Osteoblast (primary cell): ENCODE results near the gene PSMD4. TPM values are rescaled to one million over a fixed set of nuclear protein-coding genes. Genes with fewer than 3 reads are reported as not detected.

Experiments
- DNase-seq: peaks from one replicate; pipeline ENCODE4 v3.0.0; 2011; ENCODE audit warnings: low spot score, mixed read lengths; ENCODE audit not compliant: insufficient read length; ENCODE audit errors: missing footprints
- H2AFZ ChIP-seq: 2 replicates; pipeline ENCODE4 v1.6.0; 2011; ENCODE audit warnings: mild to moderate bottlenecking, low read length
- H3K27ac ChIP-seq: 2 replicates; pipeline ENCODE4 v1.5.1; 2011; ENCODE audit warnings: mild to moderate bottlenecking, low read depth, low read length, moderate library complexity
- H3K27me3 ChIP-seq: 2 replicates; pipeline ENCODE4 v1.6.0; 2012; ENCODE audit warnings: mild to moderate bottlenecking, control low read depth, inconsistent platforms, low read length, moderate library complexity; ENCODE audit not compliant: insufficient read depth
- H3K36me3 ChIP-seq: 2 replicates; pipeline ENCODE4 v1.5.1; 2011; ENCODE audit warnings: mild to moderate bottlenecking, low read length, control low read depth, moderate library complexity; ENCODE audit not compliant: insufficient read depth
- H3K4me1 ChIP-seq: 2 replicates; pipeline ENCODE4 v1.5.1; 2011; ENCODE audit warnings: mild to moderate bottlenecking, low read length, control low read depth, moderate library complexity; ENCODE audit not compliant: insufficient read depth
- H3K4me2 ChIP-seq: 2 replicates; pipeline ENCODE4 v1.6.0; 2011; ENCODE audit warnings: mild to moderate bottlenecking, low read length; ENCODE audit not compliant: insufficient read depth
- H3K4me3 ChIP-seq: fragments of 200-600 bp; sonication (generic); 3 replicates; pipeline ENCODE4 v1.5.1; 2012; ENCODE audit warnings: mild to moderate bottlenecking, low read length, inconsistent platforms; ENCODE audit not compliant: insufficient read depth
- H3K79me2 ChIP-seq: 2 replicates; pipeline ENCODE4 v1.6.0; 2012; ENCODE audit warnings: mild to moderate bottlenecking, low read length, control low read depth, inconsistent platforms; ENCODE audit not compliant: insufficient read depth
- H3K9me3 ChIP-seq: 2 replicates; pipeline ENCODE4 v1.5.1; 2011; ENCODE audit warnings: low read depth, low read length, control low read depth
- H4K20me1 ChIP-seq: 2 replicates; pipeline ENCODE4 v1.6.0; 2012; ENCODE audit warnings: mild to moderate bottlenecking, low read length, control low read depth; ENCODE audit not compliant: insufficient read depth
- total RNA-seq: library from RNA; depleted of rRNA; stranded (reverse); fragments of >200 nt; gene quantifications from 2 replicates; pipeline ENCODE4 v1.2.3, GENCODE V29; 2012
- TF ChIP-seq, protein P1 (sequence below): IDR thresholded peaks from 2 replicates; pipeline ENCODE4 v1.5.1; 2011; ENCODE audit warnings: mild to moderate bottlenecking, low read depth, low read length, moderate library complexity; ENCODE audit errors: extremely low read depth

PSMD4 gene
- total RNA-seq, 1 donor, result 140 TPM

- Histone ChIP-seq H3K36me3 (peaks cover 40% of the 10 kb centered on the region), H3K4me2 (no peak overlapping the region), H2AFZ (no peak overlapping the region), H3K79me2 (peaks cover 98% of the 10 kb centered on the region), H3K27ac (no peak overlapping the region), H3K27me3 (no peaks in the 10 kb centered on the region), H3K4me3 (no peak overlapping the region), H4K20me1 (peaks cover 63% of the 10 kb centered on the region), H3K9me3 (no peaks in the 10 kb centered on the region), H3K4me1 (peaks cover 5% of the 10 kb centered on the region)
- TF ChIP-seq, protein P1, sequence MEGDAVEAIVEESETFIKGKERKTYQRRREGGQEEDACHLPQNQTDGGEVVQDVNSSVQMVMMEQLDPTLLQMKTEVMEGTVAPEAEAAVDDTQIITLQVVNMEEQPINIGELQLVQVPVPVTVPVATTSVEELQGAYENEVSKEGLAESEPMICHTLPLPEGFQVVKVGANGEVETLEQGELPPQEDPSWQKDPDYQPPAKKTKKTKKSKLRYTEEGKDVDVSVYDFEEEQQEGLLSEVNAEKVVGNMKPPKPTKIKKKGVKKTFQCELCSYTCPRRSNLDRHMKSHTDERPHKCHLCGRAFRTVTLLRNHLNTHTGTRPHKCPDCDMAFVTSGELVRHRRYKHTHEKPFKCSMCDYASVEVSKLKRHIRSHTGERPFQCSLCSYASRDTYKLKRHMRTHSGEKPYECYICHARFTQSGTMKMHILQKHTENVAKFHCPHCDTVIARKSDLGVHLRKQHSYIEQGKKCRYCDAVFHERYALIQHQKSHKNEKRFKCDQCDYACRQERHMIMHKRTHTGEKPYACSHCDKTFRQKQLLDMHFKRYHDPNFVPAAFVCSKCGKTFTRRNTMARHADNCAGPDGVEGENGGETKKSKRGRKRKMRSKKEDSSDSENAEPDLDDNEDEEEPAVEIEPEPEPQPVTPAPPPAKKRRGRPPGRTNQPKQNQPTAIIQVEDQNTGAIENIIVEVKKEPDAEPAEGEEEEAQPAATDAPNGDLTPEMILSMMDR, result no peak
- DNase-seq, result no peak
These were observed 41.0 kb upstream of the PSMD4 start for GRCh38 chr1:151213560-151213959.

GRCh38 chr1:151221616-151222015 is 32.9 kb upstream of the PSMD4 start:
- H3K9me3 ChIP-seq, result no peaks in the 10 kb centered on the region
- peaks cover 9% of the 10 kb centered on the region for H3K4me1 ChIP-seq
- H2AFZ ChIP-seq, result no peak overlapping the region
- no peak overlapping the region for H3K27ac ChIP-seq
- H4K20me1 ChIP-seq, result peaks cover 47% of the 10 kb centered on the region
- H3K4me2 ChIP-seq, result no peak overlapping the region
- H3K4me3 ChIP-seq, result no peak overlapping the region
- H3K27me3 ChIP-seq, result no peaks in the 10 kb centered on the region
- DNase-seq, result no peak
- TF ChIP-seq, protein P1, result no peak
- peaks cover 24% of the 10 kb centered on the region for H3K36me3 ChIP-seq
- peaks cover 91% of the 10 kb centered on the region for H3K79me2 ChIP-seq

- H3K79me2 ChIP-seq, result peaks cover 91% of the 10 kb centered on the region
- H3K4me2 ChIP-seq, result no peak overlapping the region
- peaks cover 29% of the 10 kb centered on the region for H3K36me3 ChIP-seq
- peaks cover 9% of the 10 kb centered on the region for H3K4me1 ChIP-seq
- H2AFZ ChIP-seq, result no peak overlapping the region
- peaks cover 42% of the 10 kb centered on the region for H4K20me1 ChIP-seq
- DNase-seq, result no peak
- TF ChIP-seq, protein P1, result no peak
- H3K27ac ChIP-seq, result no peak overlapping the region
- no peaks in the 10 kb centered on the region for H3K9me3 ChIP-seq
- H3K27me3 ChIP-seq, result no peaks in the 10 kb centered on the region
- H3K4me3 ChIP-seq, result no peak overlapping the region
These were observed 32.4 kb upstream of the PSMD4 start for GRCh38 chr1:151222130-151222529.

GRCh38 chr1:151235235-151235634 is 19.3 kb upstream of the PSMD4 start:
- no peaks in the 10 kb centered on the region for H3K9me3 ChIP-seq
- H3K36me3 ChIP-seq, result peaks cover 92% of the 10 kb centered on the region
- no peak overlapping the region for H3K27ac ChIP-seq
- H3K4me2 ChIP-seq, result no peak overlapping the region
- no peak overlapping the region for H2AFZ ChIP-seq
- TF ChIP-seq, protein P1, result no peak
- no peak for DNase-seq
- H3K27me3 ChIP-seq, result no peaks in the 10 kb centered on the region
- H4K20me1 ChIP-seq, result peaks cover 18% of the 10 kb centered on the region
- peaks cover 46% of the 10 kb centered on the region for H3K79me2 ChIP-seq
- no peak overlapping the region for H3K4me3 ChIP-seq
- peaks cover 17% of the 10 kb centered on the region for H3K4me1 ChIP-seq
